ENCODE measurements around the gene MT2A.

Gene MT2A

GRCh38 chr16:56584276-56584675 lies 24.1 kb upstream of the MT2A start:
- no peak for DNase-seq (ENCODE audit: low read depth)
- H3K4me3 ChIP-seq (ENCODE audit: control insufficient read depth, low read depth, low read length) = no peak overlapping the region
- TF ChIP-seq CTCF (conservative IDR thresholded peaks at IDR 0.05; ENCODE audit: control insufficient read depth, insufficient read depth, low read depth, low read length) = no peak

GRCh38 chr16:56588781-56589140 lies 19.6 kb upstream of the MT2A start:
- TF ChIP-seq CTCF (conservative IDR thresholded peaks at IDR 0.05; ENCODE audit: control insufficient read depth, insufficient read depth, low read depth, low read length) = no peak
- no peak overlapping the region for H3K4me3 ChIP-seq (ENCODE audit: control insufficient read depth, low read depth, low read length)
- DNase-seq (ENCODE audit: low read depth) = no peak

- TF ChIP-seq CTCF (conservative IDR thresholded peaks at IDR 0.05; ENCODE audit: control insufficient read depth, insufficient read depth, low read depth, low read length) = no peak
- no peak for DNase-seq (ENCODE audit: low read depth)
- no peak within 1 kb of the TSS for H3K4me3 ChIP-seq (ENCODE audit: control insufficient read depth, low read depth, low read length)
Observed at GRCh38 chr16:56589141-56590039, 19.0 kb upstream of the MT2A start, which contains the start of gene MT3. TSS of gene MT3 (plus strand) at chr16:56589528. CDS start at chr16:56589591, 63 bp downstream.

GRCh38 chr16:56591377-56592060 lies 16.9 kb upstream of the MT2A start:
- no peak for TF ChIP-seq CTCF (conservative IDR thresholded peaks at IDR 0.05; ENCODE audit: control insufficient read depth, insufficient read depth, low read depth, low read length)
- DNase-seq (ENCODE audit: low read depth) = no peak
- no peak overlapping the region for H3K4me3 ChIP-seq (ENCODE audit: control insufficient read depth, low read depth, low read length)

GRCh38 chr16:56593573-56594291 lies 14.7 kb upstream of the MT2A start:
- no peak for TF ChIP-seq CTCF (conservative IDR thresholded peaks at IDR 0.05; ENCODE audit: control insufficient read depth, insufficient read depth, low read depth, low read length)
- H3K4me3 ChIP-seq (ENCODE audit: control insufficient read depth, low read depth, low read length) = no peak overlapping the region
- no peak for DNase-seq (ENCODE audit: low read depth)

- no peak for DNase-seq (ENCODE audit: low read depth)
- no peak for TF ChIP-seq CTCF (conservative IDR thresholded peaks at IDR 0.05; ENCODE audit: control insufficient read depth, insufficient read depth, low read depth, low read length)
Observed at GRCh38 chr16:56594292-56594619, 14.1 kb upstream of the MT2A start.

More at GRCh38 chr16:56594292-56594619, 14.1 kb upstream of the MT2A start:
- no peak overlapping the region for H3K4me3 ChIP-seq (ENCODE audit: control insufficient read depth, low read depth, low read length)
